ENCODE measurements around the gene TRAF4. TPM values are rescaled to one million over a fixed set of nuclear protein-coding genes. Genes with fewer than 3 reads are reported as not detected.

Gene TRAF4
- total and polyA plus RNA-seq, 4 donors: 35.7 to 92.4 (median 54.1) TPM

GRCh38 chr17:28700830-28701492 lies 42.9 kb upstream of the TRAF4 start:
- no peak for DNase-seq
- TF ChIP-seq, protein P1, sequence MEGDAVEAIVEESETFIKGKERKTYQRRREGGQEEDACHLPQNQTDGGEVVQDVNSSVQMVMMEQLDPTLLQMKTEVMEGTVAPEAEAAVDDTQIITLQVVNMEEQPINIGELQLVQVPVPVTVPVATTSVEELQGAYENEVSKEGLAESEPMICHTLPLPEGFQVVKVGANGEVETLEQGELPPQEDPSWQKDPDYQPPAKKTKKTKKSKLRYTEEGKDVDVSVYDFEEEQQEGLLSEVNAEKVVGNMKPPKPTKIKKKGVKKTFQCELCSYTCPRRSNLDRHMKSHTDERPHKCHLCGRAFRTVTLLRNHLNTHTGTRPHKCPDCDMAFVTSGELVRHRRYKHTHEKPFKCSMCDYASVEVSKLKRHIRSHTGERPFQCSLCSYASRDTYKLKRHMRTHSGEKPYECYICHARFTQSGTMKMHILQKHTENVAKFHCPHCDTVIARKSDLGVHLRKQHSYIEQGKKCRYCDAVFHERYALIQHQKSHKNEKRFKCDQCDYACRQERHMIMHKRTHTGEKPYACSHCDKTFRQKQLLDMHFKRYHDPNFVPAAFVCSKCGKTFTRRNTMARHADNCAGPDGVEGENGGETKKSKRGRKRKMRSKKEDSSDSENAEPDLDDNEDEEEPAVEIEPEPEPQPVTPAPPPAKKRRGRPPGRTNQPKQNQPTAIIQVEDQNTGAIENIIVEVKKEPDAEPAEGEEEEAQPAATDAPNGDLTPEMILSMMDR (IDR thresholded peaks at IDR 0.05; ENCODE audit: control extremely low read depth, extremely low read depth): no peak
- 92 to 94% methylated on average over 10 of the region's 10 CpGs for WGBS, 2 donors

GRCh38 chr17:28702026-28702751 lies 41.6 kb upstream of the TRAF4 start:
- DNase-seq: peak in 1 of 3 donors; percentile 38
- H3K27me3 ChIP-seq (ENCODE audit: control insufficient read depth in 3 of 3, insufficient read depth in 3 of 3, low read length in 2 of 3): no peaks in the 10 kb centered on the region
- no peaks in the 10 kb centered on the region for H3K9me3 ChIP-seq (ENCODE audit: control insufficient read depth in 4 of 4, insufficient read depth in 3 of 4, low read length in 3 of 4)
- 69 to 76% methylated on average over 10 of the region's 10 CpGs for WGBS, 2 donors
- TF ChIP-seq, protein P1 (IDR thresholded peaks at IDR 0.05; ENCODE audit: control extremely low read depth, extremely low read depth): no peak
- ATAC-seq (ENCODE audit: insufficient read depth, low FRiP score): no peak
- H3K4me3 ChIP-seq: no peak overlapping the region
- H3K4me1 ChIP-seq (ENCODE audit: control insufficient read depth in 5 of 5, insufficient read depth in 5 of 5, low read length in 5 of 5): no peaks in the 10 kb centered on the region
- no peak overlapping the region for H3K27ac ChIP-seq (ENCODE audit: low read depth in 1 of 2, low read length in 1 of 2)
- H3K36me3 ChIP-seq (ENCODE audit: control insufficient read depth in 4 of 4, insufficient read depth in 4 of 4, low read length in 4 of 4): peaks cover 43 to 74% (median 46%) of the 10 kb centered on the region in 4 donors
- H3K9ac ChIP-seq (ENCODE audit: insufficient read depth in 1 of 2, low read length in 2 of 2): no peak overlapping the region

More at GRCh38 chr17:28700830-28701492, 42.9 kb upstream of the TRAF4 start:
- Histone ChIP-seq H3K9me3 (ENCODE audit: control insufficient read depth in 4 of 4, insufficient read depth in 3 of 4, low read length in 3 of 4) (no peaks in the 10 kb centered on the region), H3K4me1 (ENCODE audit: control insufficient read depth in 5 of 5, insufficient read depth in 5 of 5, low read length in 5 of 5) (no peaks in the 10 kb centered on the region), H3K36me3 (ENCODE audit: control insufficient read depth in 4 of 4, insufficient read depth in 4 of 4, low read length in 4 of 4) (peaks cover 50 to 85% (median 53%) of the 10 kb centered on the region in 4 donors), H3K27me3 (ENCODE audit: control insufficient read depth in 3 of 3, insufficient read depth in 3 of 3, low read length in 2 of 3) (no peaks in the 10 kb centered on the region), H3K27ac (ENCODE audit: low read depth in 1 of 2, low read length in 1 of 2) (no peak overlapping the region), H3K9ac (ENCODE audit: insufficient read depth in 1 of 2, low read length in 2 of 2) (no peak overlapping the region), H3K4me3 (no peak overlapping the region)
- ATAC-seq (ENCODE audit: insufficient read depth, low FRiP score): no peak

DNA sequence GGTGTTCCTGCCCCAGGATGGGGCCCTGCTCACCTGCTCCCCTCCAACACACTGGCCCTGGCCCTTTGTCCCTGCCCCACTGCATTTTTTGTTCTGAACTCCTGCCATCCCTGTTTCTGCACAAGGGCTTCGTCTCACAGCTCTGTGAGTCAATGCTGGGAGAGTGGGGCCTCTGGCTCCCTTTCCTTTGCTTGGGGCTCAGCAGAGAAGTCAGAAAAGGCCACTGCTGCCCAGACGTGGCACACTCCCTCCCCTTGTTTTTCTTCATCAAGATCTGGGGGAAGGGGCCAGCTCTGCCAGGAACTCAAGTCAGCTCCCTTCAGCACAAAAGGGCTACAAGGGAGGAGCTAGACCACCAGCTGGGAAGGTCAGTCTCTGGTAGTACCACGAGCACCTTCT lies 41.1 kb upstream of the TRAF4 start:
- TF ChIP-seq, protein P1 (IDR thresholded peaks at IDR 0.05; ENCODE audit: control extremely low read depth, extremely low read depth): no peak
- ATAC-seq (ENCODE audit: insufficient read depth, low FRiP score): no peak
- WGBS, 2 donors: 81 to 84% methylated on average over 3 of the region's 3 CpGs

More for the DNA sequence above, 41.1 kb upstream of the TRAF4 start:
- no peak for DNase-seq
- H3K36me3 ChIP-seq (ENCODE audit: control insufficient read depth in 4 of 4, insufficient read depth in 4 of 4, low read length in 4 of 4): peaks cover 37 to 71% (median 42%) of the 10 kb centered on the region in 4 donors
- no peaks in the 10 kb centered on the region for H3K9me3 ChIP-seq (ENCODE audit: control insufficient read depth in 4 of 4, insufficient read depth in 3 of 4, low read length in 3 of 4)
- H3K9ac ChIP-seq (ENCODE audit: insufficient read depth in 1 of 2, low read length in 2 of 2): no peak overlapping the region
- H3K4me1 ChIP-seq (ENCODE audit: control insufficient read depth in 5 of 5, insufficient read depth in 5 of 5, low read length in 5 of 5): no peaks in the 10 kb centered on the region
- H3K27ac ChIP-seq (ENCODE audit: low read depth in 1 of 2, low read length in 1 of 2): no peak overlapping the region
- no peak overlapping the region for H3K4me3 ChIP-seq
- no peaks in the 10 kb centered on the region for H3K27me3 ChIP-seq (ENCODE audit: control insufficient read depth in 3 of 3, insufficient read depth in 3 of 3, low read length in 2 of 3)

All from lung (tissue), 12 donors.